Liver (tissue), 9 donors: ENCODE measurements around the gene GBE1. TPM values are rescaled to one million over a fixed set of nuclear protein-coding genes. Genes with fewer than 3 reads are reported as not detected.

ENCODE experiments used
- DNase-seq: peaks from one replicate; pipeline ENCODE4 v3.0.0-alpha.2; 2017; ENCODE audit warnings: low spot score
- H3K27ac ChIP-seq, 2 donors: one replicate each; pipeline ENCODE4 v1.7.0; 2013; ENCODE audit warnings: inconsistent platforms in 2 of 2, low read length in 2 of 2, control low read depth in 1 of 2, low read depth in 1 of 2, mild to moderate bottlenecking in 1 of 2
- H3K27me3 ChIP-seq, 4 donors: one replicate each; pipeline versions ENCODE4 v1.6.1 to v1.7.0; 2013; ENCODE audit warnings: low read length in 3 of 4, inconsistent platforms in 1 of 4, mild to moderate bottlenecking in 1 of 4, moderate library complexity in 1 of 4; ENCODE audit not compliant: control insufficient read depth in 4 of 4, insufficient read depth in 4 of 4
- H3K36me3 ChIP-seq, 4 donors: one replicate each; pipeline versions ENCODE4 v1.6.1 to v1.7.0; 2013; ENCODE audit warnings: low read length in 3 of 4, mild to moderate bottlenecking in 3 of 4, low read depth in 1 of 4, moderate library complexity in 1 of 4; ENCODE audit not compliant: control insufficient read depth in 4 of 4, insufficient read depth in 3 of 4
- H3K4me1 ChIP-seq, 4 donors: one replicate each; pipeline versions ENCODE4 v1.6.1 to v1.7.0; 2013; ENCODE audit warnings: low read length in 3 of 4, mild to moderate bottlenecking in 3 of 4, moderate library complexity in 1 of 4; ENCODE audit not compliant: control insufficient read depth in 4 of 4, insufficient read depth in 4 of 4
- H3K4me3 ChIP-seq, 3 donors: one replicate each; pipeline versions ENCODE4 v1.6.1 to v1.7.0; 2013; ENCODE audit warnings: low read length in 3 of 3, control low read depth in 1 of 3, low read depth in 1 of 3, mild to moderate bottlenecking in 1 of 3
- H3K9ac ChIP-seq, 2 donors: one replicate each; pipeline ENCODE4 v1.7.0; 2013; ENCODE audit warnings: low read length in 2 of 2, mild to moderate bottlenecking in 2 of 2, moderate library complexity in 2 of 2, control low read depth in 1 of 2, low read depth in 1 of 2
- H3K9me3 ChIP-seq, 4 donors: one replicate each; pipeline versions ENCODE4 v1.6.1 to v1.7.0; 2013; ENCODE audit warnings: low read length in 3 of 4; ENCODE audit not compliant: control insufficient read depth in 4 of 4
- FOXA1 ChIP-seq: IDR thresholded peaks from 2 replicates; pipeline ENCODE4 v1.6.1; 2016; ENCODE audit warnings: antibody characterized with exemption
- GABPA ChIP-seq, 2 donors: IDR thresholded peaks in 1 of 2; conservative IDR thresholded peaks in 1 of 2; 2 replicates each; pipeline ENCODE4 v1.6.1; 2016; ENCODE audit warnings: antibody characterized with exemption in 2 of 2, mild to moderate bottlenecking in 1 of 2, moderate library complexity in 1 of 2
- HNF4A ChIP-seq, 2 donors: conservative IDR thresholded peaks; 2 replicates each; pipeline ENCODE4 v1.6.1; 2016; ENCODE audit warnings: antibody characterized with exemption in 2 of 2, mild to moderate bottlenecking in 2 of 2
- HNF4G ChIP-seq: IDR thresholded peaks from 2 replicates; pipeline ENCODE4 v1.6.1; 2016; ENCODE audit warnings: antibody characterized with exemption
- MAX ChIP-seq: IDR thresholded peaks from 2 replicates; pipeline ENCODE4 v1.6.1; 2016; ENCODE audit warnings: antibody characterized with exemption
- NR2F2 ChIP-seq: IDR thresholded peaks from 2 replicates; pipeline ENCODE4 v1.6.1; 2016; ENCODE audit warnings: antibody characterized with exemption
- RAD21 ChIP-seq, 2 donors: IDR thresholded peaks; 2 replicates each; pipeline ENCODE4 v1.6.1; 2016; ENCODE audit warnings: antibody characterized with exemption in 2 of 2, mild to moderate bottlenecking in 2 of 2
- RXRA ChIP-seq, 2 donors: IDR thresholded peaks; 2 replicates each; pipeline ENCODE4 v1.6.1; 2017 to 2018; ENCODE audit warnings: antibody characterized with exemption in 2 of 2, mild to moderate bottlenecking in 1 of 2
- TAF1 ChIP-seq: conservative IDR thresholded peaks from 2 replicates; pipeline ENCODE4 v1.6.1; 2016; ENCODE audit warnings: antibody characterized with exemption, mild to moderate bottlenecking
- WGBS: extraction: QIAGEN DNeasy Blood & Tissue Kit; methylation state at CpG from one replicate; pipeline ENCODE4 v1.1.7; 2013; 5-methylcytosine and 5-hydroxymethylcytosine counted together
- polyA plus RNA-seq, 2 donors: library from polyadenylated mRNA; stranded (reverse) in 1 of 2; unstranded in 1 of 2; fragments of 200-250 nt in 1 of 2; fragments of >200 nt in 1 of 2; fragmentation: Nextera tagmentation in 1 of 2; extraction: Ambion mirVana in 1 of 2; gene quantifications; one replicate each; pipeline versions ENCODE4 v1.2.1 to v1.2.3, GENCODE V29; 2013 to 2015
- total RNA-seq, 2 donors: library from RNA; depleted of rRNA; stranded (reverse); fragments of >200 nt; gene quantifications; one replicate each; pipeline ENCODE4 v1.2.3, GENCODE V29; 2014
- TF ChIP-seq, protein P1 (sequence below): IDR thresholded peaks from 2 replicates; pipeline ENCODE4 v1.6.1; 2016; ENCODE audit warnings: antibody characterized with exemption
- TF ChIP-seq, protein P2 (sequence below): fragments of 150-350 bp; IDR thresholded peaks from 2 replicates; pipeline ENCODE4 v1.5.1; 2017; ENCODE audit warnings: improper control_type of control experiment, low read depth, low read length; ENCODE audit not compliant: missing input control
- donor health status: healthy.
- donor health status: healthy.
- donor health status: healthy.
- donor health status: healthy.
- donor health status: healthy.

GBE1 gene
- total and polyA plus RNA-seq, 4 donors = 22.5 to 95.6 (median 25.8) TPM

- H3K4me3 ChIP-seq = no peak overlapping the region
- H3K9ac ChIP-seq = no peak overlapping the region
- H3K36me3 ChIP-seq = peaks cover 0 to 8% (median 0%) of the 10 kb centered on the region in 4 donors
- DNase-seq = no peak
- TF ChIP-seq NR2F2 (no peak), GABPA (IDR thresholded peaks at IDR 0.05 in 1 of 2, conservative IDR thresholded peaks at IDR 0.05 in 1 of 2) (no peak), RXRA (IDR thresholded peaks at IDR 0.05) (no peak), FOXA1 (no peak), RAD21 (IDR thresholded peaks at IDR 0.05) (no peak), HNF4G (no peak), HNF4A (conservative IDR thresholded peaks at IDR 0.05) (no peak)
- TF ChIP-seq, protein P1, sequence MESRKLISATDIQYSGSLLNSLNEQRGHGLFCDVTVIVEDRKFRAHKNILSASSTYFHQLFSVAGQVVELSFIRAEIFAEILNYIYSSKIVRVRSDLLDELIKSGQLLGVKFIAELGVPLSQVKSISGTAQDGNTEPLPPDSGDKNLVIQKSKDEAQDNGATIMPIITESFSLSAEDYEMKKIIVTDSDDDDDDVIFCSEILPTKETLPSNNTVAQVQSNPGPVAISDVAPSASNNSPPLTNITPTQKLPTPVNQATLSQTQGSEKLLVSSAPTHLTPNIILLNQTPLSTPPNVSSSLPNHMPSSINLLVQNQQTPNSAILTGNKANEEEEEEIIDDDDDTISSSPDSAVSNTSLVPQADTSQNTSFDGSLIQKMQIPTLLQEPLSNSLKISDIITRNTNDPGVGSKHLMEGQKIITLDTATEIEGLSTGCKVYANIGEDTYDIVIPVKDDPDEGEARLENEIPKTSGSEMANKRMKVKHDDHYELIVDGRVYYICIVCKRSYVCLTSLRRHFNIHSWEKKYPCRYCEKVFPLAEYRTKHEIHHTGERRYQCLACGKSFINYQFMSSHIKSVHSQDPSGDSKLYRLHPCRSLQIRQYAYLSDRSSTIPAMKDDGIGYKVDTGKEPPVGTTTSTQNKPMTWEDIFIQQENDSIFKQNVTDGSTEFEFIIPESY = no peak
- no peaks in the 10 kb centered on the region for H3K4me1 ChIP-seq
- H3K27me3 ChIP-seq = no peaks in the 10 kb centered on the region
- H3K27ac ChIP-seq = no peak overlapping the region
- no peaks in the 10 kb centered on the region for H3K9me3 ChIP-seq
These were observed 123.0 kb downstream of the GBE1 start for GRCh38 chr3:81638480-81638879.

DNA sequence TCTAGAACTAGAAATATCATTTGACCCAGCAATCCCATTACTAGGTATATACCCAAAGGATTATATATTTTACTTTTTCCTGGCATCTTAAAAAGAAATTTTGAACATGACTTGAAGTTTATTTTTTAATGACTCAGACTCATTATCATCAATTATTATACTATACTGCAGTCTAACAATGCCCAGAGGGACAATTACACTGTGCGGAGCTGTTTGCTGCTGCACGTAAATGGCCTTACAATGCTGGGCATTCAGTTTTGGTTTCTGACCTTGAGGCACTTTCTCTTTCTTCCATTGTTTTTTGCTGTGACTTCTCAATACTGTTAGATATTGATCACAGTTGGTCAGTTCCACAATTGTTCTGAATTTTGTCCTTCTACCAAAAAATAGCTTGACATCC, 128.8 kb downstream of the GBE1 start:
- Histone ChIP-seq H3K4me3 (no peak overlapping the region), H3K9ac (no peak overlapping the region), H3K9me3 (no peaks in the 10 kb centered on the region), H3K4me1 (peaks cover 0 to under 1% (median 0%) of the 10 kb centered on the region in 4 donors), H3K27ac (no peak overlapping the region), H3K27me3 (no peaks in the 10 kb centered on the region), H3K36me3 (peaks cover 0 to 4% (median 0%) of the 10 kb centered on the region in 4 donors)
- over 99% methylated on average over 2 of the region's 2 CpGs for WGBS
- no peak for DNase-seq
- TF ChIP-seq MAX = no peak

GRCh38 chr3:81624756-81625155, 136.7 kb downstream of the GBE1 start:
- no peaks in the 10 kb centered on the region for H3K36me3 ChIP-seq
- no peaks in the 10 kb centered on the region for H3K27me3 ChIP-seq
- TF ChIP-seq RXRA (IDR thresholded peaks at IDR 0.05) = no peak
- TF ChIP-seq, protein P2, sequence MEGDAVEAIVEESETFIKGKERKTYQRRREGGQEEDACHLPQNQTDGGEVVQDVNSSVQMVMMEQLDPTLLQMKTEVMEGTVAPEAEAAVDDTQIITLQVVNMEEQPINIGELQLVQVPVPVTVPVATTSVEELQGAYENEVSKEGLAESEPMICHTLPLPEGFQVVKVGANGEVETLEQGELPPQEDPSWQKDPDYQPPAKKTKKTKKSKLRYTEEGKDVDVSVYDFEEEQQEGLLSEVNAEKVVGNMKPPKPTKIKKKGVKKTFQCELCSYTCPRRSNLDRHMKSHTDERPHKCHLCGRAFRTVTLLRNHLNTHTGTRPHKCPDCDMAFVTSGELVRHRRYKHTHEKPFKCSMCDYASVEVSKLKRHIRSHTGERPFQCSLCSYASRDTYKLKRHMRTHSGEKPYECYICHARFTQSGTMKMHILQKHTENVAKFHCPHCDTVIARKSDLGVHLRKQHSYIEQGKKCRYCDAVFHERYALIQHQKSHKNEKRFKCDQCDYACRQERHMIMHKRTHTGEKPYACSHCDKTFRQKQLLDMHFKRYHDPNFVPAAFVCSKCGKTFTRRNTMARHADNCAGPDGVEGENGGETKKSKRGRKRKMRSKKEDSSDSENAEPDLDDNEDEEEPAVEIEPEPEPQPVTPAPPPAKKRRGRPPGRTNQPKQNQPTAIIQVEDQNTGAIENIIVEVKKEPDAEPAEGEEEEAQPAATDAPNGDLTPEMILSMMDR = no peak
- no peak for TF ChIP-seq TAF1
- H3K4me3 ChIP-seq = no peak overlapping the region
- no peak overlapping the region for H3K9ac ChIP-seq
- H3K9me3 ChIP-seq = no peaks in the 10 kb centered on the region
- no peak overlapping the region for H3K27ac ChIP-seq
- DNase-seq = no peak
- H3K4me1 ChIP-seq = peaks cover 0 to 1% (median 0%) of the 10 kb centered on the region in 4 donors
- 89% methylated on average over 2 of the region's 2 CpGs for WGBS
